ENCODE data around the gene ZFAND3.

The ZFAND3 gene

GRCh38 chr6:38086346-38086745 lies 266.8 kb downstream of the ZFAND3 start:
- Histone ChIP-seq H3K36me3 (ENCODE audit: insufficient read depth, low read length) (peaks cover 10% of the 10 kb centered on the region; the same call in 1 of the 2 replicates), H3K4me1 (ENCODE audit: insufficient read depth, low read length) (no peaks in the 10 kb centered on the region), H3K27ac (ENCODE audit: low read length) (no peak overlapping the region), H4K20me1 (ENCODE audit: insufficient read depth, low read length) (0 out of 2 replicates have a peak, but pooled peaks cover under 1% of the 10 kb centered on the region), H3K79me2 (ENCODE audit: insufficient read depth, low read length) (no peaks in the 10 kb centered on the region), H3K9me3 (ENCODE audit: insufficient read depth, low read length, severe bottlenecking) (no peaks in the 10 kb centered on the region), H3K4me2 (ENCODE audit: insufficient read depth, low read length) (no peak overlapping the region), H3K27me3 (ENCODE audit: insufficient read depth, low read length, poor library complexity) (no peaks in the 10 kb centered on the region), H3K9ac (ENCODE audit: low read depth, low read length) (no peak overlapping the region), H2AFZ (ENCODE audit: low read depth, low read length) (no peak overlapping the region), H3K4me3 (ENCODE audit: low read depth in 1 of 2, low read length in 2 of 2) (no peak overlapping the region)
- ATAC-seq (ENCODE audit: insufficient read depth, low read depth) (no peak), DNase-seq (no peak)
- TF ChIP-seq CTCF (IDR thresholded peaks at IDR 0.05; ENCODE audit: borderline replicate concordance, extremely low read depth, low read length, poor library complexity, severe bottlenecking) (no peak), EZH2 (IDR thresholded peaks at IDR 0.05; ENCODE audit: borderline replicate concordance, low read depth, low read length, severe bottlenecking) (no peak)

GRCh38 chr6:38088010-38088409 lies 268.5 kb downstream of the ZFAND3 start:
- no peak for ATAC-seq (ENCODE audit: insufficient read depth, low read depth)
- H3K4me2 ChIP-seq (ENCODE audit: insufficient read depth, low read length) = no peak overlapping the region
- DNase-seq = no peak
- no peaks in the 10 kb centered on the region for H3K27me3 ChIP-seq (ENCODE audit: insufficient read depth, low read length, poor library complexity)
- H3K9ac ChIP-seq (ENCODE audit: low read depth, low read length) = no peak overlapping the region
- peaks cover 6% of the 10 kb centered on the region; the same call in 1 of the 2 replicates for H4K20me1 ChIP-seq (ENCODE audit: insufficient read depth, low read length)
- H3K36me3 ChIP-seq (ENCODE audit: insufficient read depth, low read length) = peaks cover 10% of the 10 kb centered on the region; the same call in 1 of the 2 replicates
- H3K4me1 ChIP-seq (ENCODE audit: insufficient read depth, low read length) = no peaks in the 10 kb centered on the region
- H2AFZ ChIP-seq (ENCODE audit: low read depth, low read length) = no peak overlapping the region
- no peaks in the 10 kb centered on the region for H3K79me2 ChIP-seq (ENCODE audit: insufficient read depth, low read length)
- TF ChIP-seq EZH2 (IDR thresholded peaks at IDR 0.05; ENCODE audit: borderline replicate concordance, low read depth, low read length, severe bottlenecking) = no peak
- no peak for TF ChIP-seq CTCF (IDR thresholded peaks at IDR 0.05; ENCODE audit: borderline replicate concordance, extremely low read depth, low read length, poor library complexity, severe bottlenecking)
- no peak overlapping the region for H3K27ac ChIP-seq (ENCODE audit: low read length)
- H3K4me3 ChIP-seq (ENCODE audit: low read depth in 1 of 2, low read length in 2 of 2) = no peak overlapping the region
- H3K9me3 ChIP-seq (ENCODE audit: insufficient read depth, low read length, severe bottlenecking) = no peaks in the 10 kb centered on the region

GRCh38 chr6:38088829-38089228 lies 269.3 kb downstream of the ZFAND3 start:
- TF ChIP-seq CTCF (IDR thresholded peaks at IDR 0.05; ENCODE audit: borderline replicate concordance, extremely low read depth, low read length, poor library complexity, severe bottlenecking) (no peak), EZH2 (IDR thresholded peaks at IDR 0.05; ENCODE audit: borderline replicate concordance, low read depth, low read length, severe bottlenecking) (no peak)
- H3K9me3 ChIP-seq (ENCODE audit: insufficient read depth, low read length, severe bottlenecking) = no peaks in the 10 kb centered on the region
- no peak overlapping the region for H3K27ac ChIP-seq (ENCODE audit: low read length)
- H3K4me3 ChIP-seq (ENCODE audit: low read depth in 1 of 2, low read length in 2 of 2) = no peak overlapping the region
- H3K79me2 ChIP-seq (ENCODE audit: insufficient read depth, low read length) = no peaks in the 10 kb centered on the region
- H3K9ac ChIP-seq (ENCODE audit: low read depth, low read length) = no peak overlapping the region
- no peaks in the 10 kb centered on the region for H3K27me3 ChIP-seq (ENCODE audit: insufficient read depth, low read length, poor library complexity)
- 0 out of 2 replicates have a peak, but pooled peaks cover 5% of the 10 kb centered on the region for H3K36me3 ChIP-seq (ENCODE audit: insufficient read depth, low read length)
- peaks cover 6% of the 10 kb centered on the region; the same call in 1 of the 2 replicates for H4K20me1 ChIP-seq (ENCODE audit: insufficient read depth, low read length)
- ATAC-seq (ENCODE audit: insufficient read depth, low read depth) (no peak), DNase-seq (no peak)
- H3K4me2 ChIP-seq (ENCODE audit: insufficient read depth, low read length) = no peak overlapping the region
- H3K4me1 ChIP-seq (ENCODE audit: insufficient read depth, low read length) = no peaks in the 10 kb centered on the region
- H2AFZ ChIP-seq (ENCODE audit: low read depth, low read length) = no peak overlapping the region

GRCh38 chr6:38091613-38092012 lies 272.1 kb downstream of the ZFAND3 start:
- TF ChIP-seq EZH2 (IDR thresholded peaks at IDR 0.05; ENCODE audit: borderline replicate concordance, low read depth, low read length, severe bottlenecking) = no peak
- no peak for TF ChIP-seq CTCF (IDR thresholded peaks at IDR 0.05; ENCODE audit: borderline replicate concordance, extremely low read depth, low read length, poor library complexity, severe bottlenecking)
- Histone ChIP-seq H3K9ac (ENCODE audit: low read depth, low read length) (no peak overlapping the region), H3K27ac (ENCODE audit: low read length) (no peak overlapping the region), H3K36me3 (ENCODE audit: insufficient read depth, low read length) (no peaks in the 10 kb centered on the region), H3K4me3 (ENCODE audit: low read depth in 1 of 2, low read length in 2 of 2) (no peak overlapping the region), H3K4me1 (ENCODE audit: insufficient read depth, low read length) (no peaks in the 10 kb centered on the region), H2AFZ (ENCODE audit: low read depth, low read length) (no peak overlapping the region), H4K20me1 (ENCODE audit: insufficient read depth, low read length) (peaks cover 6% of the 10 kb centered on the region; the same call in 1 of the 2 replicates), H3K9me3 (ENCODE audit: insufficient read depth, low read length, severe bottlenecking) (no peaks in the 10 kb centered on the region), H3K4me2 (ENCODE audit: insufficient read depth, low read length) (no peak overlapping the region), H3K27me3 (ENCODE audit: insufficient read depth, low read length, poor library complexity) (no peaks in the 10 kb centered on the region), H3K79me2 (ENCODE audit: insufficient read depth, low read length) (no peaks in the 10 kb centered on the region)
- no peak for ATAC-seq (ENCODE audit: insufficient read depth, low read depth)
- no peak for DNase-seq
